ENCODE measurements around the gene BUD13. TPM values are rescaled to one million over a fixed set of nuclear protein-coding genes. Genes with fewer than 3 reads are reported as not detected.
A peak's percentile ranks its signal among the peaks of the same experiment; 100 is the strongest.

Gene BUD13
- total RNA-seq, result 12.7 and 14.5 TPM in 2 replicates

GRCh38 chr11:116772443-116773202 lies at the start of gene BUD13:
Gene BUD13, minus strand, starts transcription at chr11:116772987. Its CDS starts 23 bp downstream, at chr11:116772964.
- Histone ChIP-seq H3K36me3 (ENCODE audit: insufficient read depth, low read length) (peaks cover 30% of the 10 kb centered on the region), H3K4me3 (ENCODE audit: insufficient read depth, low read length) (peak within 1 kb of the TSS; percentile 87), H3K4me1 (ENCODE audit: insufficient read depth, low read length) (peaks cover 21% of the 10 kb centered on the region), H3K9me3 (ENCODE audit: low read depth, low read length) (no peaks in the 10 kb centered on the region), H3K27me3 (ENCODE audit: insufficient read depth, low read length) (no peaks in the 10 kb centered on the region), H4K20me1 (ENCODE audit: insufficient read depth, low read length) (no peaks in the 10 kb centered on the region), H3K27ac (ENCODE audit: low read depth, low read length) (peak within 1 kb of the TSS; percentile 76), H2AFZ (ENCODE audit: low read length) (peak within 1 kb of the TSS; percentile 93), H3K4me2 (ENCODE audit: insufficient read depth, low read length) (peak within 1 kb of the TSS; percentile 90), H3K79me2 (ENCODE audit: insufficient read depth, low read length) (peaks cover 31% of the 10 kb centered on the region)
- TF ChIP-seq, protein P1, sequence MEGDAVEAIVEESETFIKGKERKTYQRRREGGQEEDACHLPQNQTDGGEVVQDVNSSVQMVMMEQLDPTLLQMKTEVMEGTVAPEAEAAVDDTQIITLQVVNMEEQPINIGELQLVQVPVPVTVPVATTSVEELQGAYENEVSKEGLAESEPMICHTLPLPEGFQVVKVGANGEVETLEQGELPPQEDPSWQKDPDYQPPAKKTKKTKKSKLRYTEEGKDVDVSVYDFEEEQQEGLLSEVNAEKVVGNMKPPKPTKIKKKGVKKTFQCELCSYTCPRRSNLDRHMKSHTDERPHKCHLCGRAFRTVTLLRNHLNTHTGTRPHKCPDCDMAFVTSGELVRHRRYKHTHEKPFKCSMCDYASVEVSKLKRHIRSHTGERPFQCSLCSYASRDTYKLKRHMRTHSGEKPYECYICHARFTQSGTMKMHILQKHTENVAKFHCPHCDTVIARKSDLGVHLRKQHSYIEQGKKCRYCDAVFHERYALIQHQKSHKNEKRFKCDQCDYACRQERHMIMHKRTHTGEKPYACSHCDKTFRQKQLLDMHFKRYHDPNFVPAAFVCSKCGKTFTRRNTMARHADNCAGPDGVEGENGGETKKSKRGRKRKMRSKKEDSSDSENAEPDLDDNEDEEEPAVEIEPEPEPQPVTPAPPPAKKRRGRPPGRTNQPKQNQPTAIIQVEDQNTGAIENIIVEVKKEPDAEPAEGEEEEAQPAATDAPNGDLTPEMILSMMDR (IDR thresholded peaks at IDR 0.05; ENCODE audit: extremely low read depth, low read depth, low read length), result no peak
- peak; percentile 94 for DNase-seq (ENCODE audit: insufficient read length, low spot score, missing footprints)

GRCh38 chr11:116822575-116822974 lies 49.8 kb upstream of the BUD13 start:
- H3K4me3 ChIP-seq (ENCODE audit: insufficient read depth, low read length), result no peak overlapping the region
- no peak overlapping the region for H3K27ac ChIP-seq (ENCODE audit: low read depth, low read length)
- no peaks in the 10 kb centered on the region for H3K36me3 ChIP-seq (ENCODE audit: insufficient read depth, low read length)
- no peaks in the 10 kb centered on the region for H3K4me1 ChIP-seq (ENCODE audit: insufficient read depth, low read length)
- H3K9me3 ChIP-seq (ENCODE audit: low read depth, low read length), result no peaks in the 10 kb centered on the region
- DNase-seq (ENCODE audit: insufficient read length, low spot score, missing footprints), result no peak
- H4K20me1 ChIP-seq (ENCODE audit: insufficient read depth, low read length), result no peaks in the 10 kb centered on the region
- no peaks in the 10 kb centered on the region for H3K27me3 ChIP-seq (ENCODE audit: insufficient read depth, low read length)
- TF ChIP-seq, protein P1 (IDR thresholded peaks at IDR 0.05; ENCODE audit: extremely low read depth, low read depth, low read length), result no peak
- no peak overlapping the region for H2AFZ ChIP-seq (ENCODE audit: low read length)
- H3K79me2 ChIP-seq (ENCODE audit: insufficient read depth, low read length), result no peaks in the 10 kb centered on the region
- H3K4me2 ChIP-seq (ENCODE audit: insufficient read depth, low read length), result no peak overlapping the region

GRCh38 chr11:116821050-116821918 lies 48.5 kb upstream of the BUD13 start:
- Histone ChIP-seq H3K4me3 (ENCODE audit: insufficient read depth, low read length) (no peak overlapping the region), H3K27ac (ENCODE audit: low read depth, low read length) (no peak overlapping the region), H2AFZ (ENCODE audit: low read length) (no peak overlapping the region), H3K79me2 (ENCODE audit: insufficient read depth, low read length) (no peaks in the 10 kb centered on the region), H3K27me3 (ENCODE audit: insufficient read depth, low read length) (no peaks in the 10 kb centered on the region), H4K20me1 (ENCODE audit: insufficient read depth, low read length) (no peaks in the 10 kb centered on the region), H3K36me3 (ENCODE audit: insufficient read depth, low read length) (no peaks in the 10 kb centered on the region), H3K4me2 (ENCODE audit: insufficient read depth, low read length) (no peak overlapping the region), H3K4me1 (ENCODE audit: insufficient read depth, low read length) (no peaks in the 10 kb centered on the region), H3K9me3 (ENCODE audit: low read depth, low read length) (no peaks in the 10 kb centered on the region)
- DNase-seq (ENCODE audit: insufficient read length, low spot score, missing footprints), result no peak
- TF ChIP-seq, protein P1 (IDR thresholded peaks at IDR 0.05; ENCODE audit: extremely low read depth, low read depth, low read length), result no peak

- Histone ChIP-seq H3K4me2 (ENCODE audit: insufficient read depth, low read length) (no peak overlapping the region), H3K27me3 (ENCODE audit: insufficient read depth, low read length) (no peaks in the 10 kb centered on the region), H3K79me2 (ENCODE audit: insufficient read depth, low read length) (no peaks in the 10 kb centered on the region), H3K4me3 (ENCODE audit: insufficient read depth, low read length) (no peak overlapping the region), H3K9me3 (ENCODE audit: low read depth, low read length) (no peaks in the 10 kb centered on the region), H4K20me1 (ENCODE audit: insufficient read depth, low read length) (no peaks in the 10 kb centered on the region), H2AFZ (ENCODE audit: low read length) (no peak overlapping the region), H3K4me1 (ENCODE audit: insufficient read depth, low read length) (peaks cover 4% of the 10 kb centered on the region), H3K36me3 (ENCODE audit: insufficient read depth, low read length) (no peaks in the 10 kb centered on the region), H3K27ac (ENCODE audit: low read depth, low read length) (no peak overlapping the region)
- TF ChIP-seq, protein P1 (IDR thresholded peaks at IDR 0.05; ENCODE audit: extremely low read depth, low read depth, low read length), result no peak
- no peak for DNase-seq (ENCODE audit: insufficient read length, low spot score, missing footprints)
Measured at GRCh38 chr11:116819049-116819448, 46.3 kb upstream of the BUD13 start.

Measured in osteoblast (primary cell).